GM12873 (cell line): ENCODE measurements around the gene MAPK8.

Source experiments
- TF ChIP-seq, protein P1 (sequence below): IDR thresholded peaks from 2 replicates; pipeline ENCODE4 v1.5.1; 2012; ENCODE audit warnings: low read depth, mild to moderate bottlenecking, moderate library complexity, low read length, control low read depth; ENCODE audit not compliant: insufficient read depth; ENCODE audit errors: missing control alignments

MAPK8 gene

GRCh38 chr10:48389272-48389671, 82.8 kb downstream of the MAPK8 start:
- TF ChIP-seq, protein P1, sequence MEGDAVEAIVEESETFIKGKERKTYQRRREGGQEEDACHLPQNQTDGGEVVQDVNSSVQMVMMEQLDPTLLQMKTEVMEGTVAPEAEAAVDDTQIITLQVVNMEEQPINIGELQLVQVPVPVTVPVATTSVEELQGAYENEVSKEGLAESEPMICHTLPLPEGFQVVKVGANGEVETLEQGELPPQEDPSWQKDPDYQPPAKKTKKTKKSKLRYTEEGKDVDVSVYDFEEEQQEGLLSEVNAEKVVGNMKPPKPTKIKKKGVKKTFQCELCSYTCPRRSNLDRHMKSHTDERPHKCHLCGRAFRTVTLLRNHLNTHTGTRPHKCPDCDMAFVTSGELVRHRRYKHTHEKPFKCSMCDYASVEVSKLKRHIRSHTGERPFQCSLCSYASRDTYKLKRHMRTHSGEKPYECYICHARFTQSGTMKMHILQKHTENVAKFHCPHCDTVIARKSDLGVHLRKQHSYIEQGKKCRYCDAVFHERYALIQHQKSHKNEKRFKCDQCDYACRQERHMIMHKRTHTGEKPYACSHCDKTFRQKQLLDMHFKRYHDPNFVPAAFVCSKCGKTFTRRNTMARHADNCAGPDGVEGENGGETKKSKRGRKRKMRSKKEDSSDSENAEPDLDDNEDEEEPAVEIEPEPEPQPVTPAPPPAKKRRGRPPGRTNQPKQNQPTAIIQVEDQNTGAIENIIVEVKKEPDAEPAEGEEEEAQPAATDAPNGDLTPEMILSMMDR: no peak

- TF ChIP-seq, protein P1: no peak
These were observed 83.5 kb downstream of the MAPK8 start for GRCh38 chr10:48389846-48390557.

GRCh38 chr10:48390558-48390871, 84.0 kb downstream of the MAPK8 start:
- TF ChIP-seq, protein P1: no peak

- TF ChIP-seq, protein P1: no peak
These were observed 84.7 kb downstream of the MAPK8 start for GRCh38 chr10:48390933-48391845.

DNA sequence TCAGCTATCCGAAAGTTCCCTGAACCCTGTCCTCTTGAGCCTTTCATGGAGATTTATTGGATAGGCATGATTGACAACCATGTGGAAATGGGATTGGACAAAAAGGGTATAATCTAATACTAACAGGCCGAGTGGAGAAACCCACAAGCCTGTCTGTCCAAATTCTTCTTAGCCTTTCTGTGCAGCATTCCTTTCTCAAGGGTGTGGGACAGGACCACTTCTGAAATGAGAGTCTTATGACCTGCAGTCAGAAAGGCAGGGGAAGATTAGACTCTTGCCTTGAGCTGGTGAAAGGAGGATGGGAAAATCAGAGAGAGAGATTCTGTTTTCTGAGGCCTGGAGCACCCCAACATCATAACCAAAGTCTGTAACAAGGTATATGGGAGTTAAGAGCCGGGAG, 85.5 kb downstream of the MAPK8 start:
- TF ChIP-seq, protein P1: no peak

- TF ChIP-seq, protein P1: no peak
These were observed 91.8 kb downstream of the MAPK8 start for GRCh38 chr10:48398261-48398660.

DNA sequence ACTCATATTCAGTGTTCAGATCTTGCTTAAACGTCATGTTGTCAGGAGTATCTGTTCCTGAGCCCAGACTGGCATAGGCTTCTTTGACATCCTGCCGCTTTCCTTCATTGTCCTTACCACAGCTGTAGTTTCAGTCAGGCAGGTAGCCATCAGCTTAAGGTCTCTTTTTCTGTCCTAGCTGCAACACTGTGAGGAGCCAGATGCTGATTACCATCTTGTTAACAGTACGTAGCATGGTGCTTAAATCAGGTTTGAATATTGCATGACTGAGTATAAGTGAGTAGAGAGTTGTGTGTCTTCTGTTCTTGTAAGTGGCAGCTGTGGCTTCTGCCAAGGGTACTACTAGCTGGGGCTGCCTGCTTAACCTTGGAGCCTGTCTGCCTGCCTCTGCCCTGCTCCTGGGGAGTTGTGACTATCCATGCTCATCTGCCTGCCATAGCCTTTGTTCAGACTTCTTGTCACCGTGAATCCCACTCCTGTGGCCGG, 92.6 kb downstream of the MAPK8 start:
- TF ChIP-seq, protein P1: no peak
